Progenitor cell of endocrine pancreas (in vitro differentiated cells): ENCODE results near the gene EXOC2. TPM values are rescaled to one million over a fixed set of nuclear protein-coding genes. Genes with fewer than 3 reads are reported as not detected.

ENCODE experiments used
- DNase-seq: peaks from one replicate; pipeline ENCODE4 v3.0.0; 2021; ENCODE audit warnings: low spot score; ENCODE audit not compliant: unreplicated experiment
- H3K27ac Mint-ChIP-seq: 2 replicates; pipeline ENCODE4 v1.8.0; 2021; ENCODE audit warnings: mild to moderate bottlenecking, moderate library complexity, mixed read lengths
- H3K27me3 Mint-ChIP-seq: 2 replicates; pipeline ENCODE4 v1.8.0; 2021; ENCODE audit warnings: mixed read lengths
- H3K36me3 Mint-ChIP-seq: 2 replicates; pipeline ENCODE4 v1.8.0; 2022; ENCODE audit warnings: mixed read lengths; ENCODE audit not compliant: insufficient read depth
- H3K4me1 Mint-ChIP-seq: 2 replicates; pipeline ENCODE4 v1.8.0; 2021; ENCODE audit warnings: low read depth, mixed read lengths
- H3K4me3 Mint-ChIP-seq: 2 replicates; pipeline ENCODE4 v1.8.0; 2021; ENCODE audit warnings: low read depth, mild to moderate bottlenecking, moderate library complexity, mixed read lengths
- H3K9me3 Mint-ChIP-seq: 2 replicates; pipeline ENCODE4 v1.8.0; 2021; ENCODE audit warnings: low read depth, mixed read lengths
- CTCF ChIP-seq: fragments of 200-600 bp; sonication (generic); IDR thresholded peaks from one replicate; pipeline ENCODE4 v1.5.0; 2021; ENCODE audit warnings: antibody characterized with exemption, mild to moderate bottlenecking; ENCODE audit not compliant: unreplicated experiment
- total RNA-seq: library from RNA; stranded (reverse); gene quantifications from 2 replicates; pipeline ENCODE4 v1.2.1, GENCODE V29; 2021

EXOC2 gene
- total RNA-seq, 1 donor from 2014 or later: 24.4 TPM

- TF ChIP-seq CTCF: no peak
- H3K36me3 Mint-ChIP-seq: no peaks in the 10 kb centered on the region
These were observed 39.0 kb upstream of the EXOC2 start for GRCh38 chr6:731924-732323.

DNA sequence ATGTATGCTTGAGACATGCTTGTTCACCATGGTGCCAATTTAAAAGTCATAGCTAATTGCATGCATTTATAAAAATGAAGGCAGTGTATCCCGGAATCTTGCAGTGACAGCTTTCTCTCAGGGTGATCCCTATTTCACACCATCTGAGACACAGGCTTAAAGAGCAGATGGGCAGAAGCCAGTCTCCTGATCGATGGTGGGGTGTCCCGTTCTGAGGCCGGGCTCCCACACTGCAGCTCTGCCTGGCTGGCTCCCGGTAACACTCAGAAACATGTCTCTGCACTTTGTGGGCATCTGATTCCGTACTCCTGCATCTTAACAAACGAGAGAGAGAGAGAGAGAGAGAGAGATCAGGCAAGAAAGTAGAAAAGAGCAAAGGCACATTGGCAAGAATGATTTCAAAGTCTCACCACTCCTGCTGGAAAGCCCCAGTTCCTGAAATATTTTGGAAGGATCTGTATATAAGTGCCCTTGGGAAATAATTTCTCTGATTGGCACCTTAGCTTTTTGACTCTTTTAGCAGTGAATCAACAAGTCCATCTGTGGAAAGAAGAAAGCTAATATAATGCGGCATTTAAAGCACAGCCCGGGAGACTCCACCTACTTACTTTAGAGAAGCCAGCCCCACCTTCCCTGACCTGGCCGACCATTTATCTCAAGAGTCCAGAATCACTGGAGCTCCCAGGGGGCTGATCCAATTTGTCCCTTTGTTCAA, 36.8 kb upstream of the EXOC2 start:
- no peaks in the 10 kb centered on the region for H3K9me3 Mint-ChIP-seq

More at GRCh38 chr6:731924-732323, 39.0 kb upstream of the EXOC2 start:
- no peak overlapping the region for H3K27ac Mint-ChIP-seq
- H3K4me3 Mint-ChIP-seq: no peak overlapping the region
- H3K9me3 Mint-ChIP-seq: peaks cover 2% of the 10 kb centered on the region
- H3K4me1 Mint-ChIP-seq: peaks cover 2% of the 10 kb centered on the region
- DNase-seq: no peak
- H3K27me3 Mint-ChIP-seq: peaks cover 17% of the 10 kb centered on the region

DNA sequence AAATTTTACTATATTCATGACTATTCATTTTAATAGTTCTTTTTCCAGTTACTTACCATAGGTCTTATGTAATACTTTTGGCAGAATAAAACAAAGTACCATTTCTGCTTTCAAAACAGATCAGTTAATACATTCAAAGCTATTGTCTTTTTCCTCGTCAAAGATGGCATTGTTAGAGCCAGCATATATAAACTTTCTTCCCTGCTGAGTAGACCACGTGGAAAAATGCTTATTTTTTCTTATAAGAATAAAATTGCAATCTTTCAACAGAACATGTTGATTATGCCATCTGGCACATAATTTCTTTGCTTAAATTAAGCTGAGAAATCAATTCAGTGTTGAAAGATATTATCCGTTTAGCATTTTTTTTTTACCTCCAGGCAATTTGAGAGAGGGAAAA, 34.9 kb upstream of the EXOC2 start:
- peaks cover 2% of the 10 kb centered on the region for H3K4me1 Mint-ChIP-seq
- H3K27ac Mint-ChIP-seq: no peak overlapping the region
- no peaks in the 10 kb centered on the region for H3K9me3 Mint-ChIP-seq
- no peaks in the 10 kb centered on the region for H3K36me3 Mint-ChIP-seq
- H3K4me3 Mint-ChIP-seq: no peak overlapping the region
- H3K27me3 Mint-ChIP-seq: peaks cover 20% of the 10 kb centered on the region
- no peak for TF ChIP-seq CTCF
- DNase-seq: no peak

More for the DNA sequence above, 36.8 kb upstream of the EXOC2 start:
- no peak overlapping the region for H3K27ac Mint-ChIP-seq
- no peak for DNase-seq
- H3K4me1 Mint-ChIP-seq: peaks cover 2% of the 10 kb centered on the region
- H3K4me3 Mint-ChIP-seq: no peak overlapping the region
- H3K36me3 Mint-ChIP-seq: no peaks in the 10 kb centered on the region
- TF ChIP-seq CTCF: no peak
- H3K27me3 Mint-ChIP-seq: peaks cover 17% of the 10 kb centered on the region

GRCh38 chr6:723540-723939, 30.6 kb upstream of the EXOC2 start:
- H3K36me3 Mint-ChIP-seq: no peaks in the 10 kb centered on the region
- DNase-seq: no peak
- H3K27ac Mint-ChIP-seq: no peak overlapping the region
- no peaks in the 10 kb centered on the region for H3K9me3 Mint-ChIP-seq
- TF ChIP-seq CTCF: peak; percentile 25
- H3K4me1 Mint-ChIP-seq: no peaks in the 10 kb centered on the region
- peaks cover 28% of the 10 kb centered on the region for H3K27me3 Mint-ChIP-seq
- no peak overlapping the region for H3K4me3 Mint-ChIP-seq

- DNase-seq: no peak
- Mint-ChIP-seq H3K4me3 (no peak overlapping the region), H3K36me3 (no peaks in the 10 kb centered on the region), H3K9me3 (no peaks in the 10 kb centered on the region), H3K27ac (no peak overlapping the region), H3K4me1 (no peaks in the 10 kb centered on the region), H3K27me3 (peaks cover 32% of the 10 kb centered on the region)
- no peak for TF ChIP-seq CTCF
These were observed 29.7 kb upstream of the EXOC2 start for GRCh38 chr6:722608-723007.
